Lower leg skin (tissue), 3 donors: ENCODE measurements around the gene TNNT2.

Experiments used
- CTCF ChIP-seq, 3 donors: fragments of 450-650 bp; IDR thresholded peaks; one replicate each; pipeline ENCODE4 v1.5.1; 2016; ENCODE audit warnings: antibody characterized with exemption in 3 of 3, mild to moderate bottlenecking in 3 of 3, moderate library complexity in 2 of 3
- POLR2A ChIP-seq, 2 donors: fragments of 450-650 bp; IDR thresholded peaks; one replicate each; pipeline ENCODE4 v1.6.1; 2016 to 2017; ENCODE audit warnings: antibody characterized with exemption in 2 of 2, mild to moderate bottlenecking in 1 of 2, moderate library complexity in 1 of 2

- TF ChIP-seq CTCF (IDR thresholded peaks at IDR 0.05): no peak
- TF ChIP-seq POLR2A (IDR thresholded peaks at IDR 0.05): no peak
These were observed 14.6 kb downstream of the TNNT2 start for GRCh38 chr1:201362906-201363305.
